ENCODE data around the gene PXDN. TPM values are rescaled to one million over a fixed set of nuclear protein-coding genes. Genes with fewer than 3 reads are reported as not detected.

The PXDN gene
- total and polyA plus RNA-seq, 2 donors (not counting 1 experiment from before 2014, with no cell fraction given): 0.21 to 1.4 TPM

DNA sequence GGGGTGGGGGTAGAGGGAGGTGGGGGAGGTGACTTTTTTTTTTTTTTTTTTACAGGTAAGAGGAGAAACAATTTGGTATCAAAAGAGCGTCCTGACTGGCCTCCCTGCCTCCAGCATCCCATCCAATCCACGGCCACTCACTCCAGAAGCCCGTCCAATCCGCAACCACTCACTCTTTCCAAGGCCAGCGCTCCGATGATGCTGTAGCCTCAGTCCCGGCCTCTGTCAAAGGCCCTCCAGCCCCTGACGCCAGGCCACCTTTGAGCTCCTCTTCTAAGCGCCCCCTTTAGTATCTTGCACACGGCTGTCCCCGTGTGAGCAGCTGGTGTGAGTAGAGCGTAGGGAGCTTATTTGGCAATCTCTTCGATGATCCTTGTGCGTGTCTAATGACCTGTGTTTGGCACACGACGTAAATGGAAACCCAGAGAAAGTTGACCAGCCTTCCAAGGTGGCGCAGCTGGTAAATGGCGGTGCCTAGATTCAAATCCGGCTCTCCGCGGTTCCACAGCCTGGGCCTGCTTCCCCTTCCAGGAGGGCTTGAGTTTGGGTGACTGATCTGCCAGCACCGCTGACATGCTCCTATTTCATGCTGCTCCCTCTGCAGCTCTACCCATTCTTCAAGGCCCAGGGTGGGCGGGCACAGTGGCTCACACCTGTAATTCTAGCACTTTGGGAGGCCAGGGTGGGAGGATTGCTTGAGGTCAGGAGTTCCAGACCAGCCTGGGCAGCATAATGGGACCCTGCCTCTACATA is 23.8 kb upstream of the PXDN start:
- no peaks in the 10 kb centered on the region for H4K20me1 ChIP-seq (ENCODE audit: control insufficient read depth, insufficient read depth, low read length, poor library complexity, severe bottlenecking)
- ChIA-PET CTCF (interaction anchor here (0.8 to 1.5 kb wide), 2 partner anchors 180 to 1238 kb away, joined by 3 to 4 read pairs; no protein-coding TSS in a partner anchor), POLR2A (no interaction called here)
- Mint-ChIP-seq H3K9me3 (ENCODE audit: insufficient read depth) (no peaks in the 10 kb centered on the region), H3K4me3 (no peak overlapping the region), H3K27ac (no peak overlapping the region), H3K4me1 (no peaks in the 10 kb centered on the region), H3K27me3 (peaks cover 7% of the 10 kb centered on the region)
- intact Hi-C loops (cut with micrococcal nuclease): no loop called here
- H3K4me3 ChIP-seq (ENCODE audit: control extremely low read depth in 1 of 5, extremely low read depth in 1 of 5, insufficient read depth in 1 of 5, low read depth in 2 of 5, low read length in 4 of 5): no peak overlapping the region
- H3K9ac ChIP-seq (ENCODE audit: low read length): no peak overlapping the region
- TF ChIP-seq, protein P1, sequence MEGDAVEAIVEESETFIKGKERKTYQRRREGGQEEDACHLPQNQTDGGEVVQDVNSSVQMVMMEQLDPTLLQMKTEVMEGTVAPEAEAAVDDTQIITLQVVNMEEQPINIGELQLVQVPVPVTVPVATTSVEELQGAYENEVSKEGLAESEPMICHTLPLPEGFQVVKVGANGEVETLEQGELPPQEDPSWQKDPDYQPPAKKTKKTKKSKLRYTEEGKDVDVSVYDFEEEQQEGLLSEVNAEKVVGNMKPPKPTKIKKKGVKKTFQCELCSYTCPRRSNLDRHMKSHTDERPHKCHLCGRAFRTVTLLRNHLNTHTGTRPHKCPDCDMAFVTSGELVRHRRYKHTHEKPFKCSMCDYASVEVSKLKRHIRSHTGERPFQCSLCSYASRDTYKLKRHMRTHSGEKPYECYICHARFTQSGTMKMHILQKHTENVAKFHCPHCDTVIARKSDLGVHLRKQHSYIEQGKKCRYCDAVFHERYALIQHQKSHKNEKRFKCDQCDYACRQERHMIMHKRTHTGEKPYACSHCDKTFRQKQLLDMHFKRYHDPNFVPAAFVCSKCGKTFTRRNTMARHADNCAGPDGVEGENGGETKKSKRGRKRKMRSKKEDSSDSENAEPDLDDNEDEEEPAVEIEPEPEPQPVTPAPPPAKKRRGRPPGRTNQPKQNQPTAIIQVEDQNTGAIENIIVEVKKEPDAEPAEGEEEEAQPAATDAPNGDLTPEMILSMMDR (IDR thresholded peaks at IDR 0.05): no peak
- TF ChIP-seq EZH2 (IDR thresholded peaks at IDR 0.05; ENCODE audit: borderline replicate concordance, insufficient read depth, low read depth, low read length, poor library complexity, severe bottlenecking): no peak
- no peaks in the 10 kb centered on the region for H3K36me3 ChIP-seq (replicated peaks in 1 of 2; ENCODE audit: control extremely low read depth in 1 of 2, control insufficient read depth in 1 of 2, extremely low read depth in 1 of 2, insufficient read depth in 2 of 2, low read length in 1 of 2)
- ATAC-seq (ENCODE audit: low read depth): no peak
- no peak overlapping the region for H3K27ac ChIP-seq (ENCODE audit: low read length in 2 of 2)
- H3K4me2 ChIP-seq (replicated peaks; ENCODE audit: low read depth, low read length, poor library complexity, severe bottlenecking): no peak overlapping the region
- 94% methylated on average over 21 of the region's 23 CpGs for WGBS (ENCODE audit: insufficient coverage)
- H2AFZ ChIP-seq (ENCODE audit: insufficient read depth, low read depth, low read length, poor library complexity, severe bottlenecking): no peak overlapping the region
- no peaks in the 10 kb centered on the region for H3K4me1 ChIP-seq (ENCODE audit: control insufficient read depth in 2 of 2, insufficient read depth in 2 of 2, low read length in 2 of 2)
- peaks cover 0 to 16% (median 0%) of the 10 kb centered on the region in 3 donors for H3K9me3 ChIP-seq (ENCODE audit: control extremely low read depth in 1 of 3, control insufficient read depth in 2 of 3, insufficient read depth in 1 of 3, low read length in 2 of 3)
- H3K79me2 ChIP-seq (ENCODE audit: control insufficient read depth, insufficient read depth, low read length): no peaks in the 10 kb centered on the region
- H3K27me3 ChIP-seq (replicated peaks in 1 of 4; ENCODE audit: control extremely low read depth in 1 of 4, control insufficient read depth in 3 of 4, insufficient read depth in 4 of 4, low read length in 3 of 4): peaks cover 0 to 3% (median 0%) of the 10 kb centered on the region in 4 experiments
- no peak for DNase-seq
